Endodermal cell (in vitro differentiated cells): ENCODE results near the gene MYOF. TPM values are rescaled to one million over a fixed set of nuclear protein-coding genes. Genes with fewer than 3 reads are reported as not detected.

Source experiments
- DNase-seq: peaks from one replicate; pipeline ENCODE4 v3.0.0-alpha.2; 2017
- H3K27ac ChIP-seq: 2 replicates; pipeline ENCODE4 v1.5.1; 2013; ENCODE audit warnings: mild to moderate bottlenecking, low read depth, low read length, moderate library complexity
- H3K27me3 ChIP-seq: 2 replicates; pipeline ENCODE4 v1.6.1; 2013; ENCODE audit warnings: mild to moderate bottlenecking, low read length, moderate library complexity; ENCODE audit not compliant: insufficient read depth, control insufficient read depth, poor library complexity, severe bottlenecking
- H3K36me3 ChIP-seq: 2 replicates; pipeline ENCODE4 v1.7.0; 2013; ENCODE audit warnings: mild to moderate bottlenecking, low read length, moderate library complexity; ENCODE audit not compliant: control insufficient read depth, insufficient read depth
- H3K4me1 ChIP-seq: one replicate; pipeline ENCODE4 v1.7.0; 2013; ENCODE audit warnings: low read length; ENCODE audit not compliant: control insufficient read depth, insufficient read depth
- H3K4me3 ChIP-seq: 2 replicates; pipeline ENCODE4 v1.5.1; 2013; ENCODE audit warnings: mild to moderate bottlenecking, low read length, moderate library complexity
- H3K9ac ChIP-seq: 2 replicates; pipeline ENCODE4 v1.6.1; 2013; ENCODE audit warnings: mild to moderate bottlenecking, low read length, moderate library complexity; ENCODE audit not compliant: poor library complexity, severe bottlenecking; ENCODE audit errors: extremely low read depth
- H3K9me3 ChIP-seq: 2 replicates; pipeline ENCODE4 v1.6.1; 2013; ENCODE audit warnings: mild to moderate bottlenecking, low read length, moderate library complexity; ENCODE audit not compliant: control insufficient read depth
- H3K27ac Mint-ChIP-seq: 2 replicates; pipeline ENCODE4 v1.8.0; 2020; ENCODE audit warnings: mixed read lengths
- H3K27me3 Mint-ChIP-seq: 2 replicates; pipeline ENCODE4 v1.8.0; 2021; ENCODE audit warnings: mild to moderate bottlenecking, mixed read lengths; ENCODE audit not compliant: insufficient read depth
- H3K36me3 Mint-ChIP-seq: 2 replicates; pipeline ENCODE4 v1.8.0; 2020; ENCODE audit warnings: low read depth, mixed read lengths
- H3K4me1 Mint-ChIP-seq: 2 replicates; pipeline ENCODE4 v1.8.0; 2020; ENCODE audit warnings: mixed read lengths
- H3K4me3 Mint-ChIP-seq: 2 replicates; pipeline ENCODE4 v1.8.0; 2020; ENCODE audit warnings: mild to moderate bottlenecking, moderate library complexity, mixed read lengths
- H3K9me3 Mint-ChIP-seq: 2 replicates; pipeline ENCODE4 v1.8.0; 2020; ENCODE audit warnings: mild to moderate bottlenecking, mixed read lengths
- CTCF ChIP-seq: fragments of 200-600 bp; sonication (generic); conservative IDR thresholded peaks from 2 replicates; pipeline ENCODE4 v1.5.0; 2021; ENCODE audit warnings: antibody characterized with exemption, mild to moderate bottlenecking
- WGBS, 2 experiments: methylation state at CpG; one replicate each; pipeline versions ENCODE4 v1.1.5 to v1.1.7; 2013; ENCODE audit warnings: missing lambda C conversion rate in 2 of 2, mixed read lengths in 1 of 2; ENCODE audit not compliant: insufficient coverage in 1 of 2, insufficient read length in 1 of 2; 5-methylcytosine and 5-hydroxymethylcytosine counted together
- total RNA-seq, 2 donors: library from RNA; stranded (reverse); fragmentation: NEBNext Ultra II Directional in 1 of 2; extraction: Animal tissue kit (Norgen Biotek cat#: 25700) in 1 of 2; gene quantifications; 2 replicates in 1 of 2; 3 replicates in 1 of 2; pipeline ENCODE4 v1.2.1, GENCODE V29; 2021

The MYOF gene
- total RNA-seq, 2 donors from 2014 or later, result 37.4 to 93.8 TPM

DNA sequence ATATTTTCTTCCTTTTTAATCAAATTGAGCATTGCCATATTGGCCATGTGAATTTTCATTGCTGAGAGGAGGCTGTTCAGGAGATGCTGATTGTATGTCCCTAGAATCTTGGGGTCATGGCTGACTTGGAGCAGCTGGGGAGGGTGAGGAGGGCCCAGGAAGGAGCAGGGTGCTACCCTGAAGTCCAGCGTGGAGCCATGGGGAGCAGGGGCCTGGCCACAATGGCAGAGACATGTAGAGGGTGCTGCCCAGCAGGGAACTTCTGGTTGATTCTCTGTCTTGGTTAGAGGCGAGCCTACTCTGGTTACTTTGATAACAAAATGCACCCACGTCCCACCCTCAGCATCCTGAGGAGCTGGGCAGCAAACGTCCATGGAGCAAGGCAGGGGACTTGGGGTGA lies 186.0 kb downstream of the MYOF start:
- no peak overlapping the region for H3K4me3 ChIP-seq
- H3K4me3 Mint-ChIP-seq, result no peak overlapping the region

DNA sequence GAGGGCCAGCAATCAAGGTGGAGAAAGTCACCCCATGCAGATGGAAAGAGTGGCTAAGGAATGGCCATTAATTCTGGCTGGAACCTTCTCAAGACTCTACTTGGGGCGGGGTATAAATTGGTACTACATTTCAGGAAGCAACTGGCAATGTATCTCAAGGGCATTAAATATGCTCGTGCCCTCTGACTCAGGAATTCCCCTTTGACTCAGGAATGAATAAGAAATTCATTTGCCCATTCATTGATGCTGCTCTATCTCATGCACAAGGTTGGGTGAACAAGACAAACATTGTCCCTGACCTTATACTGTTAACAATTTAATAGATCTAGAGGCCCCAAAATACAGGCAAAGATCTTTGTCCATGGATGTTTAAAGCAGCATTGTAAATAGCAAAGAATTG lies 188.1 kb downstream of the MYOF start:
- Histone ChIP-seq H3K9me3 (no peaks in the 10 kb centered on the region), H3K9ac (no peak overlapping the region), H3K27ac (no peak overlapping the region), H3K4me1 (no peaks in the 10 kb centered on the region), H3K27me3 (no peaks in the 10 kb centered on the region), H3K4me3 (no peak overlapping the region), H3K36me3 (no peaks in the 10 kb centered on the region)
- Mint-ChIP-seq H3K4me1 (peaks cover 8% of the 10 kb centered on the region), H3K27ac (no peak overlapping the region), H3K4me3 (no peak overlapping the region), H3K27me3 (no peaks in the 10 kb centered on the region), H3K9me3 (no peaks in the 10 kb centered on the region), H3K36me3 (peaks cover 28% of the 10 kb centered on the region)
- no peak for TF ChIP-seq CTCF
- 96 to 97% methylated on average over 2 of the region's 2 CpGs for WGBS, 2 experiments
- no peak for DNase-seq

More for the DNA sequence above, 186.0 kb downstream of the MYOF start:
- Histone ChIP-seq H3K9me3 (no peaks in the 10 kb centered on the region), H3K9ac (no peak overlapping the region), H3K36me3 (no peaks in the 10 kb centered on the region), H3K27ac (no peak overlapping the region), H3K4me1 (no peaks in the 10 kb centered on the region), H3K27me3 (no peaks in the 10 kb centered on the region)
- TF ChIP-seq CTCF, result no peak
- Mint-ChIP-seq H3K36me3 (peaks cover 37% of the 10 kb centered on the region), H3K9me3 (no peaks in the 10 kb centered on the region), H3K27me3 (no peaks in the 10 kb centered on the region), H3K27ac (no peak overlapping the region), H3K4me1 (peaks cover 24% of the 10 kb centered on the region)
- WGBS, 2 experiments, result 93 to 100% methylated on average over 2 to 4 of the region's 4 CpGs
- no peak for DNase-seq

- no peaks in the 10 kb centered on the region for H3K9me3 ChIP-seq
- no peak for TF ChIP-seq CTCF
- WGBS, 2 experiments, result 87 to 95% methylated on average over 4 to 5 of the region's 5 CpGs
- Mint-ChIP-seq H3K4me1 (peaks cover 26% of the 10 kb centered on the region), H3K27ac (peak overlapping the region; percentile 81), H3K9me3 (no peaks in the 10 kb centered on the region), H3K4me3 (no peak overlapping the region), H3K27me3 (no peaks in the 10 kb centered on the region), H3K36me3 (peaks cover 21% of the 10 kb centered on the region)
- no peak overlapping the region for H3K4me3 ChIP-seq
- no peak overlapping the region for H3K9ac ChIP-seq
- H3K27ac ChIP-seq, result no peak overlapping the region
- H3K4me1 ChIP-seq, result no peaks in the 10 kb centered on the region
- DNase-seq, result no peak
- H3K36me3 ChIP-seq, result no peaks in the 10 kb centered on the region
- H3K27me3 ChIP-seq, result no peaks in the 10 kb centered on the region
Observed at GRCh38 chr10:93290661-93291354, 191.3 kb downstream of the MYOF start.
